OCI-LY1 (cell line): ENCODE measurements around the gene REXO4.
A peak's percentile ranks its signal among the peaks of the same experiment; 100 is the strongest.

Experiments
- H2AFZ ChIP-seq: fragments of 200-600 bp; sonication (generic), shearing (Covaris generic); 2 replicates; pipeline ENCODE4 v1.6.0; 2014; ENCODE audit warnings: antibody characterized with exemption, mild to moderate bottlenecking, low read length
- H3F3A ChIP-seq: fragments of 200-600 bp; sonication (generic), shearing (Covaris generic); 2 replicates; pipeline ENCODE4 v1.6.0; 2014; ENCODE audit warnings: mild to moderate bottlenecking, antibody characterized with exemption, low read length, moderate library complexity; ENCODE audit not compliant: insufficient read depth
- H3K27ac ChIP-seq: fragments of 200-600 bp; sonication (generic); 2 replicates; pipeline ENCODE4 v1.5.1; 2014; ENCODE audit warnings: low read length, mixed run types, mild to moderate bottlenecking, low read depth; ENCODE audit not compliant: poor library complexity, severe bottlenecking
- H3K27me3 ChIP-seq: fragments of 200-600 bp; sonication (generic); 2 replicates; pipeline ENCODE4 v1.6.0; 2014; ENCODE audit warnings: antibody characterized with exemption, mild to moderate bottlenecking, low read length, moderate library complexity; ENCODE audit not compliant: insufficient read depth
- H3K36me3 ChIP-seq: fragments of 200-600 bp; sonication (generic); 2 replicates; pipeline ENCODE4 v1.6.1; 2014; ENCODE audit warnings: mild to moderate bottlenecking, antibody characterized with exemption, low read length, moderate library complexity, mixed read lengths; ENCODE audit not compliant: insufficient read depth
- H3K4me1 ChIP-seq: fragments of 200-600 bp; sonication (generic); 2 replicates; pipeline ENCODE4 v1.5.1; 2014; ENCODE audit warnings: mild to moderate bottlenecking, low read length, moderate library complexity; ENCODE audit not compliant: insufficient read depth, severe bottlenecking
- H3K4me2 ChIP-seq: fragments of 200-600 bp; sonication (generic), shearing (Covaris generic); 2 replicates; pipeline ENCODE4 v1.6.1; 2014; ENCODE audit warnings: low read length
- H3K4me3 ChIP-seq: fragments of 200-600 bp; sonication (generic); 2 replicates; pipeline ENCODE4 v1.5.1; 2014; ENCODE audit warnings: low read length, low read depth, mild to moderate bottlenecking, mixed read lengths; ENCODE audit not compliant: poor library complexity, severe bottlenecking
- H3K79me2 ChIP-seq: fragments of 200-600 bp; shearing (Covaris generic); 2 replicates; pipeline ENCODE4 v1.6.1; 2016; ENCODE audit warnings: mixed run types, low read length, mixed read lengths; ENCODE audit not compliant: insufficient read depth
- H3K9ac ChIP-seq: fragments of 200-600 bp; sonication (generic), shearing (Covaris generic); 2 replicates; pipeline ENCODE4 v1.6.1; 2014; ENCODE audit warnings: mild to moderate bottlenecking, low read length, mixed read lengths
- H3K9me2 ChIP-seq: fragments of 200-600 bp; sonication (generic), shearing (Covaris generic); 2 replicates; pipeline ENCODE4 v1.6.1; 2014; ENCODE audit warnings: low read depth, mild to moderate bottlenecking, low read length, mixed read lengths
- H3K9me3 ChIP-seq: fragments of 200-600 bp; shearing (Covaris generic); 2 replicates; pipeline ENCODE4 v1.6.1; 2014; ENCODE audit warnings: low read length, mixed read lengths
- H4K20me1 ChIP-seq: fragments of 200-600 bp; sonication (generic), shearing (Covaris generic); 2 replicates; pipeline ENCODE4 v1.6.0; 2016; ENCODE audit warnings: mild to moderate bottlenecking, low read length; ENCODE audit not compliant: insufficient read depth
- CTCF ChIP-seq: fragments of 200-600 bp; sonication (generic), shearing (Covaris generic); IDR thresholded peaks from 2 replicates; pipeline ENCODE4 v1.5.1; 2017; ENCODE audit warnings: mild to moderate bottlenecking, antibody characterized with exemption, low read length, moderate library complexity, mixed read lengths
- EZH2 ChIP-seq: fragments of 200-600 bp; sonication (generic), shearing (Covaris generic); IDR thresholded peaks from 2 replicates; pipeline ENCODE4 v1.8.0; 2017; ENCODE audit warnings: borderline replicate concordance, mixed run types, mild to moderate bottlenecking, antibody characterized with exemption, low read length, moderate library complexity, mixed read lengths

Gene REXO4

DNA sequence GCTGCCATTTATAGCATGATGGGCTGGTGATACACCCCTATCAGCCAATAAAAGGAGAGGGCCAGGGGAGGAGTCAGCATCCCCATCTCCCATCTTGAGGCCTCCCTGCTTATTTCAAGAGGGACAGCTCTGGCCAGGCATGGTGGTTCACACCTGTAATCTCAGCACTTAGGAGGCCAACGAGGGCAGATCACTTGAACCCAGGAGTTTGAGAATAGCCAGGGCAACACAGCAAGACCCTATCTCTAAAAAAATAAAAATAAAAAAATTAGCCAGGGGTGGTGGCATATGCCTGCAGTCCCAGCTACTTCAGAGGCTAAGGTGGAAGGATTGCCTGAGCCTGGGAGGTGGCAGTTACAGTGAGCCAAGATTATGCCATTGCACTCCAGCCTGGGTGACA, 9.8 kb downstream of the REXO4 start:
- H3F3A ChIP-seq, result no peaks in the 10 kb centered on the region
- H3K4me2 ChIP-seq, result no peak overlapping the region
- H3K4me3 ChIP-seq, result no peak overlapping the region
- no peaks in the 10 kb centered on the region for H3K9me3 ChIP-seq
- H3K27me3 ChIP-seq, result no peaks in the 10 kb centered on the region
- H3K27ac ChIP-seq, result no peak overlapping the region
- TF ChIP-seq CTCF (no peak), EZH2 (no peak)
- no peak overlapping the region for H3K9ac ChIP-seq
- no peaks in the 10 kb centered on the region for H4K20me1 ChIP-seq
- H3K9me2 ChIP-seq, result no peaks in the 10 kb centered on the region
- no peaks in the 10 kb centered on the region for H3K4me1 ChIP-seq
- peaks cover 84% of the 10 kb centered on the region for H3K36me3 ChIP-seq
- no peaks in the 10 kb centered on the region for H3K79me2 ChIP-seq
- H2AFZ ChIP-seq, result no peak overlapping the region

DNA sequence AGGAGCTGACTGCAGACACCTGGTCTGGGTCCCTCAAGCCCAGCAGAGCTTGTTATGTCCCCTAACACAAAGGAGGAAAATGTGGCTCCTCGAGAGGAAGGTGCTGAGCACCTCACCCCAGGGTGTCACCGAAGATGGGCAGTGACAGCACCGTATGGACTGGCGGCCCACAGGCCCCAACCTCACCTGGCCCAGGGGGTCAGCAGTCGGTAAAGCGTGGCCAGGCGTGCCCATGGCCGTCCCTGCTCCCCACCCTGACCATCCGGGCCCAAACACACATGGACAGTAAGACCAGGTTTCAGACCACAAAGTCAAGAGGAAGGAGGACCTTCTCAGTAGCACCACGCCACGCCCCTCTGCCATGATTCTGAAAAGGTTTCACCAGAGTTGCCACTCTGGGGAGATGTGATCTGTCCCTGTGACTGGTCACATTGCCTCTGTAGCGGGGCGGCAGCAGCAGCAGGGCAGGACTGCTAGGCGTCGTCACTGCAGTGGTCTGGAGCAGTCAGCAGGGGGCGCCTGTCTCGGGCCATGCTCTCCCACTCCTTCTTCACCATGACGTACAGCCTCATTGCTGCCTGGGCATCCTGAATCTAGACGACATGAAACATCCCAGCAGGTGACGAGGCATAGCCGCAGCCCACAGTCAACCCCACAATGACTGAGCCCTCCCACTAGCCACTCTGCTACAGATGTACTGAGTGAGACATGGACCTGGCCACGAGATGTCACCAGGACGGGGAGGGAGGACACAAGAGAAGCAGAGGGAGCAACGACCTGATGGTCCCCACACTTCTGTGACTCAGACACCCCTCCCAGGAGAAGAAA, 11.1 kb downstream of the REXO4 start:
- Histone ChIP-seq H3K27ac (no peak overlapping the region), H3K9me3 (no peaks in the 10 kb centered on the region), H3K4me1 (no peaks in the 10 kb centered on the region), H3F3A (no peaks in the 10 kb centered on the region), H3K4me3 (no peak overlapping the region), H3K36me3 (peaks cover 75% of the 10 kb centered on the region), H3K79me2 (no peaks in the 10 kb centered on the region), H3K27me3 (no peaks in the 10 kb centered on the region), H3K9me2 (no peaks in the 10 kb centered on the region), H4K20me1 (no peaks in the 10 kb centered on the region), H3K4me2 (no peak overlapping the region), H2AFZ (no peak overlapping the region), H3K9ac (no peak overlapping the region)
- no peak for TF ChIP-seq EZH2
- TF ChIP-seq CTCF, result peak; percentile 86

- Histone ChIP-seq H4K20me1 (no peaks in the 10 kb centered on the region), H3K27ac (no peak overlapping the region)
Observed at GRCh38 chr9:133405508-133406438, 12.0 kb downstream of the REXO4 start.

More at GRCh38 chr9:133405508-133406438, 12.0 kb downstream of the REXO4 start:
- Histone ChIP-seq H3K79me2 (no peaks in the 10 kb centered on the region), H2AFZ (no peak overlapping the region), H3K9ac (no peak overlapping the region), H3F3A (no peaks in the 10 kb centered on the region), H3K4me2 (no peak overlapping the region), H3K4me1 (no peaks in the 10 kb centered on the region), H3K27me3 (no peaks in the 10 kb centered on the region), H3K9me3 (no peaks in the 10 kb centered on the region), H3K9me2 (no peaks in the 10 kb centered on the region), H3K36me3 (peaks cover 68% of the 10 kb centered on the region), H3K4me3 (no peak overlapping the region)
- TF ChIP-seq EZH2 (no peak), CTCF (no peak)
